Stimulated activated CD4-positive, alpha-beta T cell treated with anti-CD3 and anti-CD28 coated beads, Interleukin-4, amount 100 ng/mL, for 48 hours (primary cell): ENCODE measurements around the gene AGAP9.
"Not testable (repeated sequence)": the region's sequence is repeated elsewhere in the genome, so short reads cannot be mapped to it uniquely, and the experiment has no call there.

Source experiments
- DNase-seq, 2 donors: peaks; one replicate each; pipeline ENCODE4 v3.0.0-alpha.2; 2020; ENCODE audit warnings: low read depth in 2 of 2

Gene AGAP9

GRCh38 chr10:47523475-47523874 is at the start of gene AGAP9:
Gene AGAP9, minus strand, starts transcription at chr10:47523638. Its CDS starts 112 bp downstream, at chr10:47523526.
- DNase-seq = not testable (repeated sequence)

GRCh38 chr10:47571138-47571912 is 47.9 kb upstream of the AGAP9 start:
- not testable (repeated sequence) for DNase-seq

GRCh38 chr10:47566757-47567156 is 43.3 kb upstream of the AGAP9 start:
- DNase-seq = not testable (repeated sequence)

- DNase-seq = not testable (repeated sequence)
These were observed 42.8 kb upstream of the AGAP9 start for GRCh38 chr10:47566108-47566699.

- DNase-seq = not testable (repeated sequence)
These were observed 42.1 kb upstream of the AGAP9 start for GRCh38 chr10:47565517-47565920.

- not testable (repeated sequence) for DNase-seq
These were observed 41.5 kb upstream of the AGAP9 start for GRCh38 chr10:47564953-47565352.

- DNase-seq = not testable (repeated sequence)
These were observed 40.9 kb upstream of the AGAP9 start for GRCh38 chr10:47564318-47564717.

- not testable (repeated sequence) for DNase-seq
These were observed 37.0 kb upstream of the AGAP9 start for GRCh38 chr10:47560452-47560851.

GRCh38 chr10:47559718-47560308 is 36.4 kb upstream of the AGAP9 start:
- DNase-seq = not testable (repeated sequence)

- DNase-seq = not testable (repeated sequence)
These were observed 34.7 kb upstream of the AGAP9 start for GRCh38 chr10:47558109-47558508.

GRCh38 chr10:47557616-47558015 is 34.2 kb upstream of the AGAP9 start:
- DNase-seq = not testable (repeated sequence)

- not testable (repeated sequence) for DNase-seq
These were observed 31.9 kb upstream of the AGAP9 start for GRCh38 chr10:47555334-47555733.

- DNase-seq = not testable (repeated sequence)
These were observed 31.1 kb upstream of the AGAP9 start for GRCh38 chr10:47554552-47554951.

GRCh38 chr10:47553860-47554247 is 30.4 kb upstream of the AGAP9 start:
- DNase-seq = not testable (repeated sequence)

- DNase-seq = peak; percentile 82 to 83
These were observed 29.9 kb upstream of the AGAP9 start for GRCh38 chr10:47553214-47553859.

- DNase-seq = peak in 1 of 2 donors; percentile 28
These were observed 29.3 kb upstream of the AGAP9 start for GRCh38 chr10:47552719-47553118.

GRCh38 chr10:47547286-47547685 is 23.8 kb upstream of the AGAP9 start:
- DNase-seq = not testable (repeated sequence)

- not testable (repeated sequence) for DNase-seq
These were observed 13.0 kb upstream of the AGAP9 start for GRCh38 chr10:47536430-47536829.

- not testable (repeated sequence) for DNase-seq
These were observed 21.1 kb downstream of the AGAP9 start for GRCh38 chr10:47502313-47502712.

- not testable (repeated sequence) for DNase-seq
These were observed 29.2 kb downstream of the AGAP9 start for GRCh38 chr10:47494226-47494625.

- DNase-seq = not testable (repeated sequence)
These were observed 31.8 kb downstream of the AGAP9 start, which contains the start of gene FAM25G for GRCh38 chr10:47491600-47491999. Gene FAM25G, minus strand, starts transcription at chr10:47491700. Its CDS starts 26 bp downstream, at chr10:47491674.

- not testable (repeated sequence) for DNase-seq
These were observed 33.8 kb downstream of the AGAP9 start for GRCh38 chr10:47489630-47490029.
